Measurements from ENCODE around the gene SULF2. TPM values are rescaled to one million over a fixed set of nuclear protein-coding genes. Genes with fewer than 3 reads are reported as not detected.

SULF2 gene
- total and polyA plus RNA-seq, 2 of the 13 experiments (the other 11 are each of a cell fraction or from before 2014, with no cell fraction given), result 7.2 to 50.9 TPM

DNA sequence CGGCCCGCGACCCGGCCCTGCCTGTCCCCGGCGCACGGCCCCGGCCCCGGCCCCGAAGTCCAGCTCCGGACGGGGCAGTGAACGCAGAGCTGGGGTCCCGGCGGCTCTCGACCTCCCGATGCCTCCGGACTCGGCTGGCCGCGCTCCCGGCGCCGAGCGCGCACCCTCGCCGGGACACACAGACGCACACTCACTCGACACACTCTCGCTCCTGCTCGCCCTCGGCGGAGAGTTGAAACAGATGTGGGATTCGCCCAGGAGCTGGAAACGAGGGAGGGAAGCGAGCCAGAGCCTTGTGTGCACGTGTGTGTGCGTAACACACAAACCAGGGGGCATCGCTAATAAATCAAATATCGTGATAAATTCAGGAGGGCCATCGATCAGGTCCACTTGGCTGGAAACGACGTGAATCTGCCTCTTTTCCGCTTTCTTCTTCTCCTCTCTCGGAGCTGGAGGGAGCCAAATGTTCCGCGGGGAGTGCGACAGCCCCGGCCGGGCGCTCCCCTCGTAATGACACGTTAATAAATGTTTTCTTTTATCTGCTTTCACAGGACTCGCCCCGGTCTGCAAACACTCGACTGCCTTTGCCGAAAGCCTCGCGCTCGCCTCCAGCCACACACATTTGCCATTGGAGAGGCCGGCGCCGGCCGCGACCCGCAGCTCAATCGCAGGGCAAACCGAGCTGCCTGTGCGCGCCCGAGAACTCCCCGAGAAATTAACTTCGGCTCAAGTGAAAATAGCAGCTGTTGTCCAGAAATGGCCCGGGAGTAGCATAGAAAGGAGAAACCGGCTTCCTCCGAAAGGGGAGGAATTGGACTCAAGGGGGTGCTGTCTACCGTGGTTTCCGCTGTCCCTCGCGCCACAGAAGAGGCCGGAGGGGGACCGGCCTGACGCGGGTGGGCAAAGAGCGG, 828 bp upstream of the SULF2 start (continued):
- TF ChIP-seq ZZZ3 (CRISPR knock-in tag; IDR thresholded peaks at IDR 0.05; ENCODE audit: borderline replicate concordance) (no peak), MBD4 (IDR thresholded peaks at IDR 0.05; ENCODE audit: borderline replicate concordance, low read length) (no peak), TBL1XR1 (IDR thresholded peaks at IDR 0.05; ENCODE audit: borderline replicate concordance, low read length, partially characterized antibody) (peak; percentile 33), ZSCAN20 (CRISPR knock-in tag; IDR thresholded peaks at IDR 0.05; ENCODE audit: borderline replicate concordance) (0 out of 2 replicates have a peak, but pooled peaks have one; percentile 43), MATR3 (CRISPR knock-in tag; IDR thresholded peaks at IDR 0.05) (no peak), CREM (IDR thresholded peaks at IDR 0.05) (no peak), CREM (CRISPR knock-in tag; IDR thresholded peaks at IDR 0.05) (no peak), KLF9 (CRISPR knock-in tag; IDR thresholded peaks at IDR 0.05; ENCODE audit: low read depth) (no peak), RARG (CRISPR knock-in tag; IDR thresholded peaks at IDR 0.05; ENCODE audit: low read depth) (no peak), FOXP1 (IDR thresholded peaks at IDR 0.05) (no peak), FOXP1 (CRISPR knock-in tag; IDR thresholded peaks at IDR 0.05) (no peak), MTA1 (CRISPR knock-in tag; IDR thresholded peaks at IDR 0.05; ENCODE audit: borderline replicate concordance) (no peak; the same call in 1 of the 2 replicates), ATRX (CRISPR knock-in tag; IDR thresholded peaks at IDR 0.05; ENCODE audit: borderline replicate concordance) (no peak), ZNF652 (CRISPR knock-in tag; IDR thresholded peaks at IDR 0.05; ENCODE audit: borderline replicate concordance, low read depth) (no peak), ZNF10 (CRISPR knock-in tag; IDR thresholded peaks at IDR 0.05; ENCODE audit: borderline replicate concordance, low read depth) (0 out of 2 replicates have a peak, but pooled peaks have one; percentile 82), ZFAT (CRISPR knock-in tag; conservative IDR thresholded peaks at IDR 0.05) (no peak), GTF3A (CRISPR knock-in tag; conservative IDR thresholded peaks at IDR 0.05) (no peak; the same call in 1 of the 2 replicates), ISL2 (CRISPR knock-in tag; IDR thresholded peaks at IDR 0.05) (peak; percentile 27; the same call in 1 of the 2 replicates), ZBTB7A (CRISPR knock-in tag; IDR thresholded peaks at IDR 0.05) (peak; percentile 44; the same call in 1 of the 2 replicates)
- TF ChIP-seq, protein P1, sequence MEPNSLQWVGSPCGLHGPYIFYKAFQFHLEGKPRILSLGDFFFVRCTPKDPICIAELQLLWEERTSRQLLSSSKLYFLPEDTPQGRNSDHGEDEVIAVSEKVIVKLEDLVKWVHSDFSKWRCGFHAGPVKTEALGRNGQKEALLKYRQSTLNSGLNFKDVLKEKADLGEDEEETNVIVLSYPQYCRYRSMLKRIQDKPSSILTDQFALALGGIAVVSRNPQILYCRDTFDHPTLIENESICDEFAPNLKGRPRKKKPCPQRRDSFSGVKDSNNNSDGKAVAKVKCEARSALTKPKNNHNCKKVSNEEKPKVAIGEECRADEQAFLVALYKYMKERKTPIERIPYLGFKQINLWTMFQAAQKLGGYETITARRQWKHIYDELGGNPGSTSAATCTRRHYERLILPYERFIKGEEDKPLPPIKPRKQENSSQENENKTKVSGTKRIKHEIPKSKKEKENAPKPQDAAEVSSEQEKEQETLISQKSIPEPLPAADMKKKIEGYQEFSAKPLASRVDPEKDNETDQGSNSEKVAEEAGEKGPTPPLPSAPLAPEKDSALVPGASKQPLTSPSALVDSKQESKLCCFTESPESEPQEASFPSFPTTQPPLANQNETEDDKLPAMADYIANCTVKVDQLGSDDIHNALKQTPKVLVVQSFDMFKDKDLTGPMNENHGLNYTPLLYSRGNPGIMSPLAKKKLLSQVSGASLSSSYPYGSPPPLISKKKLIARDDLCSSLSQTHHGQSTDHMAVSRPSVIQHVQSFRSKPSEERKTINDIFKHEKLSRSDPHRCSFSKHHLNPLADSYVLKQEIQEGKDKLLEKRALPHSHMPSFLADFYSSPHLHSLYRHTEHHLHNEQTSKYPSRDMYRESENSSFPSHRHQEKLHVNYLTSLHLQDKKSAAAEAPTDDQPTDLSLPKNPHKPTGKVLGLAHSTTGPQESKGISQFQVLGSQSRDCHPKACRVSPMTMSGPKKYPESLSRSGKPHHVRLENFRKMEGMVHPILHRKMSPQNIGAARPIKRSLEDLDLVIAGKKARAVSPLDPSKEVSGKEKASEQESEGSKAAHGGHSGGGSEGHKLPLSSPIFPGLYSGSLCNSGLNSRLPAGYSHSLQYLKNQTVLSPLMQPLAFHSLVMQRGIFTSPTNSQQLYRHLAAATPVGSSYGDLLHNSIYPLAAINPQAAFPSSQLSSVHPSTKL (CRISPR knock-in tag; IDR thresholded peaks at IDR 0.05), result peak; percentile 45; the same call in 1 of the 2 replicates
- TF ChIP-seq, protein P2, sequence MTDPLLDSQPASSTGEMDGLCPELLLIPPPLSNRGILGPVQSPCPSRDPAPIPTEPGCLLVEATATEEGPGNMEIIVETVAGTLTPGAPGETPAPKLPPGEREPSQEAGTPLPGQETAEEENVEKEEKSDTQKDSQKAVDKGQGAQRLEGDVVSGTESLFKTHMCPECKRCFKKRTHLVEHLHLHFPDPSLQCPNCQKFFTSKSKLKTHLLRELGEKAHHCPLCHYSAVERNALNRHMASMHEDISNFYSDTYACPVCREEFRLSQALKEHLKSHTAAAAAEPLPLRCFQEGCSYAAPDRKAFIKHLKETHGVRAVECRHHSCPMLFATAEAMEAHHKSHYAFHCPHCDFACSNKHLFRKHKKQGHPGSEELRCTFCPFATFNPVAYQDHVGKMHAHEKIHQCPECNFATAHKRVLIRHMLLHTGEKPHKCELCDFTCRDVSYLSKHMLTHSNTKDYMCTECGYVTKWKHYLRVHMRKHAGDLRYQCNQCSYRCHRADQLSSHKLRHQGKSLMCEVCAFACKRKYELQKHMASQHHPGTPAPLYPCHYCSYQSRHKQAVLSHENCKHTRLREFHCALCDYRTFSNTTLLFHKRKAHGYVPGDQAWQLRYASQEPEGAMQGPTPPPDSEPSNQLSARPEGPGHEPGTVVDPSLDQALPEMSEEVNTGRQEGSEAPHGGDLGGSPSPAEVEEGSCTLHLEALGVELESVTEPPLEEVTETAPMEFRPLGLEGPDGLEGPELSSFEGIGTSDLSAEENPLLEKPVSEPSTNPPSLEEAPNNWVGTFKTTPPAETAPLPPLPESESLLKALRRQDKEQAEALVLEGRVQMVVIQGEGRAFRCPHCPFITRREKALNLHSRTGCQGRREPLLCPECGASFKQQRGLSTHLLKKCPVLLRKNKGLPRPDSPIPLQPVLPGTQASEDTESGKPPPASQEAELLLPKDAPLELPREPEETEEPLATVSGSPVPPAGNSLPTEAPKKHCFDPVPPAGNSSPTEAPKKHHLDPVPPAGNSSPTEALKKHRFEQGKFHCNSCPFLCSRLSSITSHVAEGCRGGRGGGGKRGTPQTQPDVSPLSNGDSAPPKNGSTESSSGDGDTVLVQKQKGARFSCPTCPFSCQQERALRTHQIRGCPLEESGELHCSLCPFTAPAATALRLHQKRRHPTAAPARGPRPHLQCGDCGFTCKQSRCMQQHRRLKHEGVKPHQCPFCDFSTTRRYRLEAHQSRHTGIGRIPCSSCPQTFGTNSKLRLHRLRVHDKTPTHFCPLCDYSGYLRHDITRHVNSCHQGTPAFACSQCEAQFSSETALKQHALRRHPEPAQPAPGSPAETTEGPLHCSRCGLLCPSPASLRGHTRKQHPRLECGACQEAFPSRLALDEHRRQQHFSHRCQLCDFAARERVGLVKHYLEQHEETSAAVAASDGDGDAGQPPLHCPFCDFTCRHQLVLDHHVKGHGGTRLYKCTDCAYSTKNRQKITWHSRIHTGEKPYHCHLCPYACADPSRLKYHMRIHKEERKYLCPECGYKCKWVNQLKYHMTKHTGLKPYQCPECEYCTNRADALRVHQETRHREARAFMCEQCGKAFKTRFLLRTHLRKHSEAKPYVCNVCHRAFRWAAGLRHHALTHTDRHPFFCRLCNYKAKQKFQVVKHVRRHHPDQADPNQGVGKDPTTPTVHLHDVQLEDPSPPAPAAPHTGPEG (CRISPR knock-in tag; IDR thresholded peaks at IDR 0.05), result no peak

Data from HepG2 (cell line).